Tibial nerve (tissue), 4 donors: ENCODE results near the gene BACH2. TPM values are rescaled to one million over a fixed set of nuclear protein-coding genes. Genes with fewer than 3 reads are reported as not detected.

Experiments
- DNase-seq, 2 donors: peaks; one replicate each; pipeline ENCODE4 v3.0.0-alpha.2; 2019; ENCODE audit warnings: low spot score in 2 of 2
- H3K27ac ChIP-seq, 4 donors: fragments of 200-600 bp; sonication (generic) in 3 of 4; one replicate each; pipeline ENCODE4 v1.5.1; 2017 to 2019; ENCODE audit warnings: mild to moderate bottlenecking in 1 of 4
- H3K27me3 ChIP-seq, 2 donors: fragments of 200-600 bp; sonication (generic) in 1 of 2; one replicate each; pipeline versions ENCODE4 v1.5.1 to v1.6.0; 2017 to 2019
- H3K36me3 ChIP-seq, 3 donors: fragments of 200-600 bp; sonication (generic); one replicate each; pipeline ENCODE4 v1.5.1; 2018 to 2019
- H3K4me1 ChIP-seq, 4 donors: fragments of 200-600 bp; sonication (generic) in 3 of 4; one replicate each; pipeline ENCODE4 v1.5.1; 2017 to 2019
- H3K4me3 ChIP-seq, 4 donors: fragments of 200-600 bp; sonication (generic) in 3 of 4; one replicate each; pipeline ENCODE4 v1.5.1; 2017 to 2019; ENCODE audit warnings: mild to moderate bottlenecking in 1 of 4, moderate library complexity in 1 of 4
- H3K9me3 ChIP-seq, 4 donors: fragments of 200-600 bp; sonication (generic) in 3 of 4; one replicate each; pipeline ENCODE4 v1.5.1; 2017 to 2019
- CTCF ChIP-seq, 5 experiments: fragments of 200-600 bp in 3 of 5; fragments of 450-650 bp in 2 of 5; sonication (generic) in 3 of 5; IDR thresholded peaks; one replicate each; pipeline ENCODE4 v1.5.1; 2016 to 2019; ENCODE audit warnings: antibody characterized with exemption in 5 of 5, mild to moderate bottlenecking in 3 of 5, moderate library complexity in 2 of 5
- EP300 ChIP-seq, 2 donors: sonication (generic); formaldehyde crosslinking; IDR thresholded peaks; one replicate each; pipeline ENCODE4 v1.6.1; 2017; ENCODE audit warnings: antibody characterized with exemption in 2 of 2, mild to moderate bottlenecking in 1 of 2
- POLR2A ChIP-seq, 2 donors: fragments of 450-650 bp; IDR thresholded peaks; one replicate each; pipeline ENCODE4 v1.6.1; 2017; ENCODE audit warnings: antibody characterized with exemption in 2 of 2, mild to moderate bottlenecking in 2 of 2, moderate library complexity in 2 of 2
- WGBS, 2 donors: methylation state at CpG; one replicate each; pipeline ENCODE4 v1.1.5; 2018; 5-methylcytosine and 5-hydroxymethylcytosine counted together
- total RNA-seq, 4 donors: library from RNA; depleted of rRNA; stranded (reverse); fragments of >200 nt; gene quantifications; one replicate each; pipeline ENCODE4 v1.1.0, GENCODE V29; 2016

BACH2 gene
- total RNA-seq, 4 donors from 2014 or later: 4.4 to 11.1 (median 8.4) TPM

GRCh38 chr6:90105506-90106170 lies 191.0 kb downstream of the BACH2 start:
- no peak for DNase-seq
- WGBS, 2 donors: 70 to 72% methylated on average over 1 of the region's 1 CpG
- H3K9me3 ChIP-seq: no peaks in the 10 kb centered on the region
- no peak overlapping the region for H3K4me3 ChIP-seq
- no peaks in the 10 kb centered on the region for H3K36me3 ChIP-seq
- H3K27ac ChIP-seq: peak overlapping the region in 1 of 4 donors; percentile 23
- TF ChIP-seq CTCF (IDR thresholded peaks at IDR 0.05): no peak
- TF ChIP-seq POLR2A (IDR thresholded peaks at IDR 0.05): no peak
- no peak for TF ChIP-seq EP300 (IDR thresholded peaks at IDR 0.05)
- H3K27me3 ChIP-seq: no peaks in the 10 kb centered on the region
- peaks cover 0 to 16% (median 6%) of the 10 kb centered on the region in 4 donors for H3K4me1 ChIP-seq

GRCh38 chr6:90103056-90103800 lies 193.4 kb downstream of the BACH2 start:
- Histone ChIP-seq H3K9me3 (no peaks in the 10 kb centered on the region), H3K36me3 (no peaks in the 10 kb centered on the region), H3K27me3 (no peaks in the 10 kb centered on the region), H3K4me3 (no peak overlapping the region), H3K4me1 (peaks cover 0 to 24% (median 7%) of the 10 kb centered on the region in 4 donors), H3K27ac (no peak overlapping the region)
- 61 to 80% methylated on average over 13 of the region's 13 CpGs for WGBS, 2 donors
- DNase-seq: no peak
- peak in 1 of 2 donors; percentile 66 for TF ChIP-seq EP300 (IDR thresholded peaks at IDR 0.05)
- TF ChIP-seq POLR2A (IDR thresholded peaks at IDR 0.05): no peak
- TF ChIP-seq CTCF (IDR thresholded peaks at IDR 0.05): no peak

GRCh38 chr6:90101403-90101802 lies 195.2 kb downstream of the BACH2 start:
- Histone ChIP-seq H3K9me3 (no peaks in the 10 kb centered on the region), H3K4me3 (no peak overlapping the region), H3K36me3 (no peaks in the 10 kb centered on the region), H3K4me1 (peaks cover 0 to 35% (median 17%) of the 10 kb centered on the region in 4 donors), H3K27ac (no peak overlapping the region), H3K27me3 (no peaks in the 10 kb centered on the region)
- 88 to 91% methylated on average over 1 of the region's 1 CpG for WGBS, 2 donors
- TF ChIP-seq CTCF (IDR thresholded peaks at IDR 0.05): no peak
- TF ChIP-seq EP300 (IDR thresholded peaks at IDR 0.05): no peak
- TF ChIP-seq POLR2A (IDR thresholded peaks at IDR 0.05): no peak
- DNase-seq: no peak

GRCh38 chr6:90100059-90100665 lies 196.5 kb downstream of the BACH2 start:
- TF ChIP-seq EP300 (IDR thresholded peaks at IDR 0.05) (no peak), CTCF (IDR thresholded peaks at IDR 0.05) (no peak), POLR2A (IDR thresholded peaks at IDR 0.05) (no peak)
- Histone ChIP-seq H3K36me3 (no peaks in the 10 kb centered on the region), H3K27me3 (no peaks in the 10 kb centered on the region), H3K9me3 (no peaks in the 10 kb centered on the region), H3K27ac (peak overlapping the region in 2 of 4 donors; percentile 34 to 85), H3K4me3 (no peak overlapping the region), H3K4me1 (peaks cover 0 to 44% (median 22%) of the 10 kb centered on the region in 4 donors)
- 93 to 95% methylated on average over 3 of the region's 3 CpGs for WGBS, 2 donors
- no peak for DNase-seq

- TF ChIP-seq POLR2A (IDR thresholded peaks at IDR 0.05): no peak
- TF ChIP-seq CTCF (IDR thresholded peaks at IDR 0.05): no peak
- no peak for TF ChIP-seq EP300 (IDR thresholded peaks at IDR 0.05)
- WGBS, 2 donors: 32 to 48% methylated on average over 6 of the region's 6 CpGs
- DNase-seq: no peak
- H3K27ac ChIP-seq: peak overlapping the region; percentile 12 to 95 (median 78)
- H3K4me3 ChIP-seq: no peak overlapping the region
- no peaks in the 10 kb centered on the region for H3K36me3 ChIP-seq
- no peaks in the 10 kb centered on the region for H3K9me3 ChIP-seq
- H3K4me1 ChIP-seq: peaks cover 0 to 40% (median 19%) of the 10 kb centered on the region in 4 donors
- H3K27me3 ChIP-seq: no peaks in the 10 kb centered on the region
Observed at GRCh38 chr6:90098627-90099026, 198.0 kb downstream of the BACH2 start.
